ENCODE data around the gene WDR27.

Gene WDR27

DNA sequence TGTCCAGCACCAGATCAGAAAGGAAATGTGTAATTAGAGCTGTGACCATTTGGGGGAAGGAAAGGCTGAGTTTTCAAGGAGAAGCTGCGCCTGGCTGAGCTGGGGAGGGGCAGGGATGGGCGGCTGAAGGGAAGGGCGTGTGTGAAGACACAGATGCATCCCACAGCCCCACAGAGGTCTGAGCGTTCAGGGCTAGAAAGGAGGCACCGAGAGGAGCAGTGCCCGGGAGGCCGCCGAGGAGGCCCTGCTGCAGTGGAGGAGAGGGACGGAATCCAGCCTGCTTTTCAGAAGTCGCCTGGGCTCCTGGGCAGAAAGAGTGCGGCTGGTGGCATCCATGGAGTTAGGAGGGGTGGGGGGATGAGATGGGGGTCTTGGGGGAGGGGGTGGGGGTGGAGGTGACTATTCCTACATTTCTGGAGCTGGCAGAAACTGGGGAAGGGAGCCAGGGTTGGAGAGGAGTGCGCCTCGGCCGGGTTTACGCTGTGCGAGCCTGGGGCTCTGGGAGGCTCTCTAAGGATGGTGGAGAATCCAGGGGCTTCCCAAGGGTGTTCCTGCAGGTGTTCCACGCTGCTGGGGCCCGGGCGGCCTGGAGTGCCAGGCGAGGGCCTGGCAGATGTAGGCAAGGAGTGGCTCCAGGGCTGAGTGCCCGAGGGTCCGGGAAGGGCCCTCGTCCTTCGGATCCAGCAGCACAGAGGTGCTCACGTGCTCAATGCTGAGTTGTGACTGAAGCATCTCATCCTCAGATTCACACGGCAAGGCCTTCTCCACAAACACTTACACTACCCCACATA is 41.8 kb downstream of the WDR27 start:
- TF ChIP-seq YY1 (IDR thresholded peaks at IDR 0.05; ENCODE audit: low read depth), result no peak
- TF ChIP-seq ZBTB7A (IDR thresholded peaks at IDR 0.05; ENCODE audit: low read depth), result no peak
- no peak for TF ChIP-seq EP300 (IDR thresholded peaks at IDR 0.05; ENCODE audit: borderline replicate concordance)
- TF ChIP-seq, protein P1, sequence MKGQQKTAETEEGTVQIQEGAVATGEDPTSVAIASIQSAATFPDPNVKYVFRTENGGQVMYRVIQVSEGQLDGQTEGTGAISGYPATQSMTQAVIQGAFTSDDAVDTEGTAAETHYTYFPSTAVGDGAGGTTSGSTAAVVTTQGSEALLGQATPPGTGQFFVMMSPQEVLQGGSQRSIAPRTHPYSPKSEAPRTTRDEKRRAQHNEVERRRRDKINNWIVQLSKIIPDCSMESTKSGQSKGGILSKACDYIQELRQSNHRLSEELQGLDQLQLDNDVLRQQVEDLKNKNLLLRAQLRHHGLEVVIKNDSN (IDR thresholded peaks at IDR 0.05), result no peak
- no peak for TF ChIP-seq TCF12 (IDR thresholded peaks at IDR 0.05; ENCODE audit: low read depth)
- TF ChIP-seq FOXM1 (IDR thresholded peaks at IDR 0.05; ENCODE audit: borderline replicate concordance, low read depth), result no peak
- TF ChIP-seq TEAD4 (IDR thresholded peaks at IDR 0.05), result no peak
- TF ChIP-seq, protein P2, sequence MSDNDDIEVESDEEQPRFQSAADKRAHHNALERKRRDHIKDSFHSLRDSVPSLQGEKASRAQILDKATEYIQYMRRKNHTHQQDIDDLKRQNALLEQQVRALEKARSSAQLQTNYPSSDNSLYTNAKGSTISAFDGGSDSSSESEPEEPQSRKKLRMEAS (IDR thresholded peaks at IDR 0.05), result no peak
- TF ChIP-seq CEBPB (IDR thresholded peaks at IDR 0.05), result no peak
- no peak for TF ChIP-seq TAF1 (IDR thresholded peaks at IDR 0.05; ENCODE audit: low read depth)
- TF ChIP-seq, protein P3, sequence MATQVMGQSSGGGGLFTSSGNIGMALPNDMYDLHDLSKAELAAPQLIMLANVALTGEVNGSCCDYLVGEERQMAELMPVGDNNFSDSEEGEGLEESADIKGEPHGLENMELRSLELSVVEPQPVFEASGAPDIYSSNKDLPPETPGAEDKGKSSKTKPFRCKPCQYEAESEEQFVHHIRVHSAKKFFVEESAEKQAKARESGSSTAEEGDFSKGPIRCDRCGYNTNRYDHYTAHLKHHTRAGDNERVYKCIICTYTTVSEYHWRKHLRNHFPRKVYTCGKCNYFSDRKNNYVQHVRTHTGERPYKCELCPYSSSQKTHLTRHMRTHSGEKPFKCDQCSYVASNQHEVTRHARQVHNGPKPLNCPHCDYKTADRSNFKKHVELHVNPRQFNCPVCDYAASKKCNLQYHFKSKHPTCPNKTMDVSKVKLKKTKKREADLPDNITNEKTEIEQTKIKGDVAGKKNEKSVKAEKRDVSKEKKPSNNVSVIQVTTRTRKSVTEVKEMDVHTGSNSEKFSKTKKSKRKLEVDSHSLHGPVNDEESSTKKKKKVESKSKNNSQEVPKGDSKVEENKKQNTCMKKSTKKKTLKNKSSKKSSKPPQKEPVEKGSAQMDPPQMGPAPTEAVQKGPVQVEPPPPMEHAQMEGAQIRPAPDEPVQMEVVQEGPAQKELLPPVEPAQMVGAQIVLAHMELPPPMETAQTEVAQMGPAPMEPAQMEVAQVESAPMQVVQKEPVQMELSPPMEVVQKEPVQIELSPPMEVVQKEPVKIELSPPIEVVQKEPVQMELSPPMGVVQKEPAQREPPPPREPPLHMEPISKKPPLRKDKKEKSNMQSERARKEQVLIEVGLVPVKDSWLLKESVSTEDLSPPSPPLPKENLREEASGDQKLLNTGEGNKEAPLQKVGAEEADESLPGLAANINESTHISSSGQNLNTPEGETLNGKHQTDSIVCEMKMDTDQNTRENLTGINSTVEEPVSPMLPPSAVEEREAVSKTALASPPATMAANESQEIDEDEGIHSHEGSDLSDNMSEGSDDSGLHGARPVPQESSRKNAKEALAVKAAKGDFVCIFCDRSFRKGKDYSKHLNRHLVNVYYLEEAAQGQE (IDR thresholded peaks at IDR 0.05; ENCODE audit: low read depth), result no peak
- no peak for TF ChIP-seq EGR1 (IDR thresholded peaks at IDR 0.05)
- no peak for TF ChIP-seq RAD21 (IDR thresholded peaks at IDR 0.05; ENCODE audit: low read depth)
- no peak for TF ChIP-seq CREB1 (IDR thresholded peaks at IDR 0.05; ENCODE audit: low read depth)

DNA sequence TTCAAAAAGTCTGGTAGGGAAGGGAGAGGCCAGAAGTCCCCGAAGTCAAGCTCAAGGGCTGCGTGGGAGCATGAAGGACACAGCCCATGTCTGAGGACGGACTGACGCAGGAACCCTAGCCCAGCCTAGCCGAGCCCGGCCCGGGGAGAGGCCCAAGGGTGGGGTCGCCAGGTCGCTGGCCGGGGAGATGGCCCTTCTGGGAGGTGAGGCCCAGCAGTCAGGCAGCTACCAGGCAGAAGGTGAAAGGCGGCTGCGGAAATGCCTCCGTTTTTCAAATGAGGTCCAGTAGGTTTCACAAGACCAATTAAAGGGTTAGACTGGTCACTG is 44.6 kb downstream of the WDR27 start:
- TF ChIP-seq, protein P3 (IDR thresholded peaks at IDR 0.05; ENCODE audit: low read depth), result no peak
- TF ChIP-seq TEAD4 (IDR thresholded peaks at IDR 0.05), result no peak
- TF ChIP-seq TAF1 (IDR thresholded peaks at IDR 0.05; ENCODE audit: low read depth), result no peak
- no peak for TF ChIP-seq CREB1 (IDR thresholded peaks at IDR 0.05; ENCODE audit: low read depth)
- TF ChIP-seq FOXM1 (IDR thresholded peaks at IDR 0.05; ENCODE audit: borderline replicate concordance, low read depth), result no peak
- TF ChIP-seq NFIC (IDR thresholded peaks at IDR 0.05), result no peak
- no peak for TF ChIP-seq CEBPB (IDR thresholded peaks at IDR 0.05)
- TF ChIP-seq RAD21 (IDR thresholded peaks at IDR 0.05; ENCODE audit: low read depth), result no peak
- TF ChIP-seq ZBTB7A (IDR thresholded peaks at IDR 0.05; ENCODE audit: low read depth), result no peak
- TF ChIP-seq, protein P1 (IDR thresholded peaks at IDR 0.05), result no peak
- TF ChIP-seq EGR1 (IDR thresholded peaks at IDR 0.05), result no peak
- TF ChIP-seq EP300 (IDR thresholded peaks at IDR 0.05; ENCODE audit: borderline replicate concordance), result no peak
- TF ChIP-seq, protein P2 (IDR thresholded peaks at IDR 0.05), result no peak
- TF ChIP-seq TCF12 (IDR thresholded peaks at IDR 0.05; ENCODE audit: low read depth), result no peak
- TF ChIP-seq YY1 (IDR thresholded peaks at IDR 0.05; ENCODE audit: low read depth), result no peak

DNA sequence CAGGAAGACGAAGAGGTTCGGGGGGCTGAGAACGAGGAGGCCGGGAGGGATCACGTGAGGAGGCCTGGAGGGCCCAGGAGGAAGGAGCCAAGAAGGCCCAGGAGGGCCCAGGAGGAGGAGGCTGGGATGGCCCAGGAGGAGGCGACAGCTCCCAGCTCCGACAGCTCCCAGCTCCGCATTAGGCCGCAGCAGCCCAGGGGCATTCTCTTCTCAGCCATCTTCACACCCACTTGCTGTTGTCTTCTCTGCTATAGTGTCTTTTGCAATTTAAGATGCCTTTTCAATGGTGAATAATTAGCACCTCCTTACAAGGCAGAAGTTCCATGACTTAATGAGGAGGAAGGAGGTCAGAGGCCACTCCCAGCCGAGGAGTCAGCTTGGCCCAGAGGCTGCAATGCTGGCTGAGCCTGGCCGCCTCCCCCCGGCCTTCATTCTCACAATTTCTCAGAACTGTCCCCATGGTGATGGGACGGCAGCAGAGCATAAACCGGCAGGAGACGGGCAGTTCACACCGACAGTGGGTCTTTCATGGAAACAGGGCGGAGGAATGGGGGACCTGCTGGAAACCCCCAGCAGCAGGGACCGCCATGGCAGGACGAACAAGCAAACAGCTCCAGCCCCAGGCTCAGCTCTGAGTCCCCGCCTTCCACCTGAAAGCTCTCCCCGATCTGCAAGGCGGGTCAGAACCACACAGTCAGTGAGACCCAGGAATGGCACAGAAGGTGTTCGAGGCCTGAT is 45.1 kb downstream of the WDR27 start:
- TF ChIP-seq, protein P1 (IDR thresholded peaks at IDR 0.05), result no peak
- TF ChIP-seq EGR1 (IDR thresholded peaks at IDR 0.05) (no peak), FOXM1 (IDR thresholded peaks at IDR 0.05; ENCODE audit: borderline replicate concordance, low read depth) (no peak), CREB1 (IDR thresholded peaks at IDR 0.05; ENCODE audit: low read depth) (no peak)

DNA sequence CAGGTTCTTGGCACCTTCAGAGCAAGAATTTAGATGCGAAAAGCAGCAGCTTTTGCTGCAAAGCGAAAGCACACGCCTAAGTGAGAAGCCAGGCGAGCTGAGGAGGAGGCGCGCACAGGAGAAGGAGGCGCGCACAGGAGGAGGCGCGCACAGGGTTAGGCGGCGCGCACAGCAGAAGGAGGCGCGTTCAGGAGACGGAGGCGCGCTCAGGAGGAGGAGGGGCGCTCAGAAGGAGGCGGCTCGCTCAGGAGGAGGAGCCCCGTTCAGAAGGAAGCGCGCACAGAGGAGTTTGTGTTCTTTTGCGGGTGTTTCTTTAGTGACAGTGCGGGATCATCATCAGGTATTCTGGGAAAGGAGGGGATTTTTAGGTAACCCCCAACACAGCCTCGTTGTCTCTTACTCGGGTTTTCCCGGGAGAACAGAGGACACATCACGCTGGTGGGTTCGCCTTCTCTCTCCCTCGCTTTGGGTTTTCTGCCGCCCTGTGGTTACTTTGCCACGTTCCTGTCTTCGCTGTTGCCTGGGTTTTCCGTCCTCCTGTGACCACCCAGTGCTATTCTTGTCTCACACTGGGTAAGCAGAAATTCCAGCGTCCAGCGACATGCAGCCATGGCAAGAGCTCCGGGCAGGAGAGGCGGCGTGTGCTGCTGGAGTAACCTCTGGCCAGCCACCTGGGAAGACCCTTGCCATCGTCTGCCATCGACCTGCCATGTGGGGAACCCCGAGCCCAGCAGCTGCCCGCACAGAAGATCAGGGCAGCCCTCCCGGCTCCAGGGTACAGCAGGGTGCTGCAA is 47.0 kb downstream of the WDR27 start:
- TF ChIP-seq FOXM1 (IDR thresholded peaks at IDR 0.05; ENCODE audit: borderline replicate concordance, low read depth) (no peak), TCF12 (IDR thresholded peaks at IDR 0.05; ENCODE audit: low read depth) (no peak), NFIC (IDR thresholded peaks at IDR 0.05) (no peak), YY1 (IDR thresholded peaks at IDR 0.05; ENCODE audit: low read depth) (no peak), EP300 (IDR thresholded peaks at IDR 0.05; ENCODE audit: borderline replicate concordance) (no peak), EGR1 (IDR thresholded peaks at IDR 0.05) (no peak)
- TF ChIP-seq, protein P1 (IDR thresholded peaks at IDR 0.05), result no peak
